HepG2 (cell line): ENCODE results near the gene KCTD5. TPM values are rescaled to one million over a fixed set of nuclear protein-coding genes. Genes with fewer than 3 reads are reported as not detected.

ENCODE experiments used
- FLYWCH1 ChIP-seq: sonication (generic); formaldehyde crosslinking; IDR thresholded peaks from 2 replicates; pipeline ENCODE4 v1.8.1; 2023; ENCODE audit warnings: mild to moderate bottlenecking, missing genetic modification reagents
- GABPA ChIP-seq, 2 experiments: IDR thresholded peaks; 2 replicates each; pipeline ENCODE4 v1.6.1; 2011 to 2016; ENCODE audit warnings: low read depth in 2 of 2, low read length in 1 of 2, missing biosample characterization in 1 of 2, missing genetic modification characterization in 1 of 2
- HDAC6 ChIP-seq: fragments of 200-600 bp; sonication (generic); IDR thresholded peaks from 2 replicates; pipeline ENCODE4 v1.7.0; 2017; ENCODE audit warnings: mild to moderate bottlenecking, antibody characterized with exemption, low read length, low read depth
- HNRNPK ChIP-seq: fragments of 200-400 bp; formaldehyde crosslinking; IDR thresholded peaks from 2 replicates; pipeline ENCODE4 v1.6.1; 2018; ENCODE audit warnings: low read length, low read depth, moderate library complexity, mild to moderate bottlenecking; ENCODE audit not compliant: poor library complexity, severe bottlenecking
- KDM2A ChIP-seq: sonication (generic); formaldehyde crosslinking; IDR thresholded peaks from 2 replicates; pipeline ENCODE4 v1.4.0; 2020; ENCODE audit warnings: low read depth, missing genetic modification reagents, borderline replicate concordance
- MED8 ChIP-seq: sonication (generic); formaldehyde crosslinking; IDR thresholded peaks from 2 replicates; pipeline ENCODE4 v1.8.1; 2023; ENCODE audit warnings: mild to moderate bottlenecking, missing genetic modification reagents; ENCODE audit not compliant: insufficient replicate concordance
- NCOA2 ChIP-seq: sonication (generic); formaldehyde crosslinking; IDR thresholded peaks from 2 replicates; pipeline ENCODE4 v1.8.0; 2022; ENCODE audit warnings: inconsistent platforms
- NFIB ChIP-seq: sonication (generic); formaldehyde crosslinking; IDR thresholded peaks from 2 replicates; pipeline ENCODE4 v1.9.0; 2021; ENCODE audit warnings: missing genetic modification reagents, mild to moderate bottlenecking, borderline replicate concordance
- PLRG1 ChIP-seq: fragments of 450-650 bp; conservative IDR thresholded peaks from 2 replicates; pipeline ENCODE4 v1.6.1; 2016
- POLR2AphosphoS2 ChIP-seq: IDR thresholded peaks from 2 replicates; pipeline ENCODE4 v1.6.1; 2011; ENCODE audit warnings: low read depth, low read length, improper control_type of control experiment
- RAD21 ChIP-seq: fragments of 450-650 bp; formaldehyde crosslinking; IDR thresholded peaks from 2 replicates; pipeline ENCODE4 v1.5.0; 2020; ENCODE audit warnings: mild to moderate bottlenecking
- STAG1 ChIP-seq: sonication (generic); formaldehyde crosslinking; IDR thresholded peaks from 2 replicates; pipeline ENCODE4 v1.4.0; 2020; ENCODE audit warnings: missing genetic modification reagents
- TAF15 ChIP-seq: fragments of 200-400 bp; formaldehyde crosslinking; IDR thresholded peaks from one replicate; pipeline ENCODE4 v1.6.1; 2018; ENCODE audit warnings: mild to moderate bottlenecking, low read depth, low read length; ENCODE audit not compliant: poor library complexity, severe bottlenecking
- TOE1 ChIP-seq: sonication (generic); formaldehyde crosslinking; IDR thresholded peaks from 2 replicates; pipeline ENCODE4 v1.4.0; 2020; ENCODE audit warnings: mild to moderate bottlenecking, missing genetic modification reagents
- YY1 ChIP-seq: IDR thresholded peaks from 2 replicates; pipeline ENCODE4 v1.6.1; 2011; ENCODE audit warnings: low read length, low read depth, moderate library complexity, mild to moderate bottlenecking; ENCODE audit not compliant: insufficient read depth, insufficient replicate concordance
- ZBTB7B ChIP-seq: sonication (generic); formaldehyde crosslinking; IDR thresholded peaks from 2 replicates; pipeline ENCODE4 v1.4.0; 2020; ENCODE audit warnings: missing genetic modification reagents
- ZNF143 ChIP-seq: sonication (generic); formaldehyde crosslinking; IDR thresholded peaks from 2 replicates; pipeline ENCODE4 v1.4.0; 2020; ENCODE audit warnings: missing genetic modification reagents
- ZNF550 ChIP-seq: sonication (generic); formaldehyde crosslinking; IDR thresholded peaks from 2 replicates; pipeline ENCODE4 v1.4.0; 2020; ENCODE audit warnings: mild to moderate bottlenecking, missing genetic modification reagents, borderline replicate concordance
- ZNF557 ChIP-seq: sonication (generic); formaldehyde crosslinking; IDR thresholded peaks from 2 replicates; pipeline ENCODE4 v1.4.0; 2020; ENCODE audit warnings: missing genetic modification reagents
- ZSCAN5A ChIP-seq: sonication (generic); formaldehyde crosslinking; IDR thresholded peaks from 2 replicates; pipeline ENCODE4 v1.8.0; 2022; ENCODE audit warnings: mild to moderate bottlenecking, missing genetic modification reagents, borderline replicate concordance
- polyA plus RNA-seq, 8 experiments: library from polyadenylated mRNA; depleted of rRNA in 3 of 8; stranded (reverse) in 7 of 8; unstranded in 1 of 8; fragments of >200 nt; fragmentation: Illumina TruSeq in 4 of 8; extraction: Trizol in 4 of 8; gene quantifications; 2 replicates each; pipeline versions ENCODE4 v1.2.1 to v1.2.3, GENCODE V29; 2011 to 2016; ENCODE audit warnings: low read depth in 4 of 8, missing spikeins in 1 of 8, mixed read lengths in 1 of 8; ENCODE audit not compliant: insufficient read depth in 1 of 8
- total RNA-seq, 5 experiments: library from RNA; depleted of rRNA; stranded (reverse); fragments of >200 nt; fragmentation: Illumina TruSeq; extraction: Trizol; gene quantifications; 2 replicates each; pipeline ENCODE4 v1.2.3, GENCODE V29; 2016; ENCODE audit warnings: low read depth in 1 of 5
- TF ChIP-seq, protein P1 (sequence below): sonication (generic); formaldehyde crosslinking; IDR thresholded peaks from 2 replicates; pipeline ENCODE4 v1.4.0; 2020; ENCODE audit warnings: missing genetic modification reagents
- TF ChIP-seq, protein P2 (sequence below): conservative IDR thresholded peaks from 2 replicates; pipeline ENCODE4 v1.6.1; 2018; ENCODE audit warnings: missing genetic modification reagents

The KCTD5 gene
- total and polyA plus RNA-seq, 2 of the 13 experiments (the other 11 are each of a cell fraction or from before 2014, with no cell fraction given), result 25.4 to 29.8 TPM

GRCh38 chr16:2682209-2683021 is at the start of gene KCTD5 (continued):
- TF ChIP-seq, protein P1, sequence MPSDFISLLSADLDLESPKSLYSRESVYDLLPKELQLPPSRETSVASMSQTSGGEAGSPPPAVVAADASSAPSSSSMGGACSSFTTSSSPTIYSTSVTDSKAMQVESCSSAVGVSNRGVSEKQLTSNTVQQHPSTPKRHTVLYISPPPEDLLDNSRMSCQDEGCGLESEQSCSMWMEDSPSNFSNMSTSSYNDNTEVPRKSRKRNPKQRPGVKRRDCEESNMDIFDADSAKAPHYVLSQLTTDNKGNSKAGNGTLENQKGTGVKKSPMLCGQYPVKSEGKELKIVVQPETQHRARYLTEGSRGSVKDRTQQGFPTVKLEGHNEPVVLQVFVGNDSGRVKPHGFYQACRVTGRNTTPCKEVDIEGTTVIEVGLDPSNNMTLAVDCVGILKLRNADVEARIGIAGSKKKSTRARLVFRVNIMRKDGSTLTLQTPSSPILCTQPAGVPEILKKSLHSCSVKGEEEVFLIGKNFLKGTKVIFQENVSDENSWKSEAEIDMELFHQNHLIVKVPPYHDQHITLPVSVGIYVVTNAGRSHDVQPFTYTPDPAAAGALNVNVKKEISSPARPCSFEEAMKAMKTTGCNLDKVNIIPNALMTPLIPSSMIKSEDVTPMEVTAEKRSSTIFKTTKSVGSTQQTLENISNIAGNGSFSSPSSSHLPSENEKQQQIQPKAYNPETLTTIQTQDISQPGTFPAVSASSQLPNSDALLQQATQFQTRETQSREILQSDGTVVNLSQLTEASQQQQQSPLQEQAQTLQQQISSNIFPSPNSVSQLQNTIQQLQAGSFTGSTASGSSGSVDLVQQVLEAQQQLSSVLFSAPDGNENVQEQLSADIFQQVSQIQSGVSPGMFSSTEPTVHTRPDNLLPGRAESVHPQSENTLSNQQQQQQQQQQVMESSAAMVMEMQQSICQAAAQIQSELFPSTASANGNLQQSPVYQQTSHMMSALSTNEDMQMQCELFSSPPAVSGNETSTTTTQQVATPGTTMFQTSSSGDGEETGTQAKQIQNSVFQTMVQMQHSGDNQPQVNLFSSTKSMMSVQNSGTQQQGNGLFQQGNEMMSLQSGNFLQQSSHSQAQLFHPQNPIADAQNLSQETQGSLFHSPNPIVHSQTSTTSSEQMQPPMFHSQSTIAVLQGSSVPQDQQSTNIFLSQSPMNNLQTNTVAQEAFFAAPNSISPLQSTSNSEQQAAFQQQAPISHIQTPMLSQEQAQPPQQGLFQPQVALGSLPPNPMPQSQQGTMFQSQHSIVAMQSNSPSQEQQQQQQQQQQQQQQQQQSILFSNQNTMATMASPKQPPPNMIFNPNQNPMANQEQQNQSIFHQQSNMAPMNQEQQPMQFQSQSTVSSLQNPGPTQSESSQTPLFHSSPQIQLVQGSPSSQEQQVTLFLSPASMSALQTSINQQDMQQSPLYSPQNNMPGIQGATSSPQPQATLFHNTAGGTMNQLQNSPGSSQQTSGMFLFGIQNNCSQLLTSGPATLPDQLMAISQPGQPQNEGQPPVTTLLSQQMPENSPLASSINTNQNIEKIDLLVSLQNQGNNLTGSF, result peak; percentile 46; the same call in 1 of the 2 replicates
- TF ChIP-seq ZBTB7B (CRISPR knock-in tag), result peak; percentile 83; the same call in 1 of the 2 replicates
- no peak for TF ChIP-seq HDAC6
- no peak for TF ChIP-seq TAF15
- peak; percentile 90 for TF ChIP-seq ZNF143 (CRISPR knock-in tag)
- TF ChIP-seq YY1, result peak; percentile 96
- TF ChIP-seq ZNF550 (CRISPR knock-in tag), result no peak
- TF ChIP-seq PLRG1, result no peak
- no peak for TF ChIP-seq FLYWCH1 (CRISPR knock-in tag)
- no peak for TF ChIP-seq POLR2AphosphoS2
- TF ChIP-seq, protein P2, sequence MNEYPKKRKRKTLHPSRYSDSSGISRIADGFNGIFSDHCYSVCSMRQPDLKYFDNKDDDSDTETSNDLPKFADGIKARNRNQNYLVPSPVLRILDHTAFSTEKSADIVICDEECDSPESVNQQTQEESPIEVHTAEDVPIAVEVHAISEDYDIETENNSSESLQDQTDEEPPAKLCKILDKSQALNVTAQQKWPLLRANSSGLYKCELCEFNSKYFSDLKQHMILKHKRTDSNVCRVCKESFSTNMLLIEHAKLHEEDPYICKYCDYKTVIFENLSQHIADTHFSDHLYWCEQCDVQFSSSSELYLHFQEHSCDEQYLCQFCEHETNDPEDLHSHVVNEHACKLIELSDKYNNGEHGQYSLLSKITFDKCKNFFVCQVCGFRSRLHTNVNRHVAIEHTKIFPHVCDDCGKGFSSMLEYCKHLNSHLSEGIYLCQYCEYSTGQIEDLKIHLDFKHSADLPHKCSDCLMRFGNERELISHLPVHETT (CRISPR knock-in tag), result peak; percentile 99
- 0 out of 2 replicates have a peak, but pooled peaks have one; percentile 53 for TF ChIP-seq ZSCAN5A (CRISPR knock-in tag)
- TF ChIP-seq NCOA2 (CRISPR knock-in tag), result peak; percentile 59
- TF ChIP-seq RAD21, result 0 out of 2 replicates have a peak, but pooled peaks have one; percentile 27
- no peak for TF ChIP-seq NFIB
- peak; percentile 40 for TF ChIP-seq HNRNPK
- TF ChIP-seq MED8 (CRISPR knock-in tag), result peak; percentile 17
- TF ChIP-seq GABPA (IDR thresholded peaks at IDR 0.05; ENCODE audit: low read depth, low read length), result peak; percentile 98
- TF ChIP-seq GABPA (CRISPR knock-in tag; IDR thresholded peaks at IDR 0.05; ENCODE audit: low read depth), result peak; percentile 98
- peak; percentile 53; the same call in 1 of the 2 replicates for TF ChIP-seq ZNF557 (CRISPR knock-in tag)
- peak; percentile 97 for TF ChIP-seq KDM2A (CRISPR knock-in tag)
- TF ChIP-seq TOE1 (CRISPR knock-in tag), result no peak
- no peak for TF ChIP-seq STAG1 (CRISPR knock-in tag)
